Measurements from ENCODE around the gene SOX30.

The SOX30 gene

GRCh38 chr5:157611571-157612476 lies 40.4 kb downstream of the SOX30 start:
- DNase-seq = no peak
- in situ Hi-C loops (cut with MboI; ENCODE audit: low pct_unique_long_range_greater_than_20kb, low sequenced_read_pairs) = no loop called here

GRCh38 chr5:157610990-157611389 lies 41.2 kb downstream of the SOX30 start:
- DNase-seq = no peak
- in situ Hi-C loops (cut with MboI; ENCODE audit: low pct_unique_long_range_greater_than_20kb, low sequenced_read_pairs) = no loop called here

- in situ Hi-C loops (cut with MboI; ENCODE audit: low pct_unique_long_range_greater_than_20kb, low sequenced_read_pairs) = no loop called here
- DNase-seq = no peak
Measured at GRCh38 chr5:157608972-157609565, 43.2 kb downstream of the SOX30 start.

GRCh38 chr5:157607371-157608161 lies 44.7 kb downstream of the SOX30 start:
- in situ Hi-C loops (cut with MboI; ENCODE audit: low pct_unique_long_range_greater_than_20kb, low sequenced_read_pairs) = no loop called here
- no peak for DNase-seq

- DNase-seq = no peak
- in situ Hi-C loops (cut with MboI; ENCODE audit: low pct_unique_long_range_greater_than_20kb, low sequenced_read_pairs) = no loop called here
Measured at GRCh38 chr5:157606046-157606445, 46.2 kb downstream of the SOX30 start.

GRCh38 chr5:157603333-157604190 lies 48.7 kb downstream of the SOX30 start:
- in situ Hi-C loops (cut with MboI; ENCODE audit: low pct_unique_long_range_greater_than_20kb, low sequenced_read_pairs) = no loop called here
- peak; percentile 11 for DNase-seq

GRCh38 chr5:157602505-157602904 lies 49.7 kb downstream of the SOX30 start:
- in situ Hi-C loops (cut with MboI; ENCODE audit: low pct_unique_long_range_greater_than_20kb, low sequenced_read_pairs) = no loop called here
- no peak for DNase-seq

- no peak for DNase-seq
- in situ Hi-C loops (cut with MboI; ENCODE audit: low pct_unique_long_range_greater_than_20kb, low sequenced_read_pairs) = no loop called here
Measured at GRCh38 chr5:157600252-157600651, 52.0 kb downstream of the SOX30 start.

- in situ Hi-C loops (cut with MboI; ENCODE audit: low pct_unique_long_range_greater_than_20kb, low sequenced_read_pairs) = no loop called here
- no peak for DNase-seq
Measured at GRCh38 chr5:157599565-157599964, 52.7 kb downstream of the SOX30 start.

- in situ Hi-C loops (cut with MboI; ENCODE audit: low pct_unique_long_range_greater_than_20kb, low sequenced_read_pairs) = no loop called here
Measured at GRCh38 chr5:157598350-157598936, 53.8 kb downstream of the SOX30 start.

GRCh38 chr5:157597277-157597676 lies 55.0 kb downstream of the SOX30 start:
- in situ Hi-C loops (cut with MboI; ENCODE audit: low pct_unique_long_range_greater_than_20kb, low sequenced_read_pairs) = no loop called here
- DNase-seq = no peak

More at GRCh38 chr5:157598350-157598936, 53.8 kb downstream of the SOX30 start:
- DNase-seq = no peak

- no peak for DNase-seq
- in situ Hi-C loops (cut with MboI; ENCODE audit: low pct_unique_long_range_greater_than_20kb, low sequenced_read_pairs) = no loop called here
Measured at GRCh38 chr5:157596487-157596886, 55.8 kb downstream of the SOX30 start.

GRCh38 chr5:157594675-157595459 lies 57.4 kb downstream of the SOX30 start:
- in situ Hi-C loops (cut with MboI; ENCODE audit: low pct_unique_long_range_greater_than_20kb, low sequenced_read_pairs) = no loop called here
- DNase-seq = no peak

- in situ Hi-C loops (cut with MboI; ENCODE audit: low pct_unique_long_range_greater_than_20kb, low sequenced_read_pairs) = no loop called here
- no peak for DNase-seq
Measured at GRCh38 chr5:157594257-157594656, 58.0 kb downstream of the SOX30 start.

- no peak for DNase-seq
- in situ Hi-C loops (cut with MboI; ENCODE audit: low pct_unique_long_range_greater_than_20kb, low sequenced_read_pairs) = no loop called here
Measured at GRCh38 chr5:157593052-157593757, 59.0 kb downstream of the SOX30 start.

- peak; percentile 18 for DNase-seq
- in situ Hi-C loops (cut with MboI; ENCODE audit: low pct_unique_long_range_greater_than_20kb, low sequenced_read_pairs) = no loop called here
Measured at GRCh38 chr5:157592594-157592993, 59.6 kb downstream of the SOX30 start.

GRCh38 chr5:157590478-157590877 lies 61.8 kb downstream of the SOX30 start:
- in situ Hi-C loops (cut with MboI; ENCODE audit: low pct_unique_long_range_greater_than_20kb, low sequenced_read_pairs) = no loop called here

More at GRCh38 chr5:157590478-157590877, 61.8 kb downstream of the SOX30 start:
- DNase-seq = no peak

Data from KBM-7 (cell line).